ENCODE results near the gene NIPAL3. TPM values are rescaled to one million over a fixed set of nuclear protein-coding genes. Genes with fewer than 3 reads are reported as not detected.

NIPAL3 gene
- total RNA-seq, 1 experiment from 2014 or later = 11.2 TPM

GRCh38 chr1:24393892-24394291 lies 21.7 kb upstream of the NIPAL3 start (continued):
- TF ChIP-seq ZNF532 (CRISPR knock-in tag; IDR thresholded peaks at IDR 0.05; ENCODE audit: borderline replicate concordance) (no peak), ATF6 (CRISPR knock-in tag; IDR thresholded peaks at IDR 0.05) (no peak), EMX1 (CRISPR knock-in tag; IDR thresholded peaks at IDR 0.05) (no peak), ZNF317 (CRISPR knock-in tag; IDR thresholded peaks at IDR 0.05; ENCODE audit: borderline replicate concordance, low read depth) (no peak), ELF4 (CRISPR knock-in tag; IDR thresholded peaks at IDR 0.05; ENCODE audit: low read depth) (no peak), CTCF (IDR thresholded peaks at IDR 0.05) (no peak), NR1H2 (CRISPR knock-in tag; IDR thresholded peaks at IDR 0.05) (no peak), JUN (CRISPR knock-in tag; IDR thresholded peaks at IDR 0.05) (no peak), MYBL2 (CRISPR knock-in tag; IDR thresholded peaks at IDR 0.05) (no peak), ZNF232 (CRISPR knock-in tag; IDR thresholded peaks at IDR 0.05) (no peak)

GRCh38 chr1:24400065-24400464 lies 15.5 kb upstream of the NIPAL3 start:
- POLR2A ChIA-PET = no interaction called here
- no peak for ATAC-seq
- no peaks in the 10 kb centered on the region for H3K9me3 Mint-ChIP-seq
- no peak for DNase-seq (ENCODE audit: low spot score)
- H3K36me3 Mint-ChIP-seq = peaks cover 3% of the 10 kb centered on the region; the same call in 1 of the 2 replicates
- H3K27ac Mint-ChIP-seq = no peak overlapping the region
- no peak overlapping the region for H3K4me3 Mint-ChIP-seq
- H3K27me3 Mint-ChIP-seq (ENCODE audit: low read depth) = no peaks in the 10 kb centered on the region
- no peaks in the 10 kb centered on the region for H3K4me1 Mint-ChIP-seq
- CTCF ChIA-PET = no interaction called here
- no peak for TF ChIP-seq ATF2 (CRISPR knock-in tag; IDR thresholded peaks at IDR 0.05; ENCODE audit: borderline replicate concordance, low read depth)
- TF ChIP-seq ATF3 (CRISPR knock-in tag; conservative IDR thresholded peaks at IDR 0.05) = no peak
- TF ChIP-seq ZNF423 (CRISPR knock-in tag; IDR thresholded peaks at IDR 0.05) = no peak
- no peak for TF ChIP-seq TEAD4 (CRISPR knock-in tag; IDR thresholded peaks at IDR 0.05)
- TF ChIP-seq GRHL2 (CRISPR knock-in tag; IDR thresholded peaks at IDR 0.05; ENCODE audit: insufficient replicate concordance, severe bottlenecking) = no peak
- TF ChIP-seq CREM (CRISPR knock-in tag; IDR thresholded peaks at IDR 0.05) = no peak
- no peak for TF ChIP-seq CTCF (IDR thresholded peaks at IDR 0.05)
- TF ChIP-seq AFF4 (CRISPR knock-in tag; IDR thresholded peaks at IDR 0.05; ENCODE audit: borderline replicate concordance) = no peak
- TF ChIP-seq FOXP1 (CRISPR knock-in tag; IDR thresholded peaks at IDR 0.05; ENCODE audit: borderline replicate concordance) = no peak
